ENCODE measurements around the gene ZBTB49. TPM values are rescaled to one million over a fixed set of nuclear protein-coding genes. Genes with fewer than 3 reads are reported as not detected.
A peak's percentile ranks its signal among the peaks of the same experiment; 100 is the strongest.

The ZBTB49 gene
- total RNA-seq, result 10 to 100 TPM in 1 of 6 donors, 1 to 10 TPM in 5; 3.7 to 13.6 (median 4.5) TPM

- peak within 1 kb of the TSS; percentile 78 to 91 (median 84) for H3K27ac ChIP-seq
- peaks cover 0 to 10% (median 7%) of the 10 kb centered on the region in 4 donors for H3K36me3 ChIP-seq
- peaks cover 18 to 35% (median 21%) of the 10 kb centered on the region in 4 donors for H3K4me1 ChIP-seq
- peak within 1 kb of the TSS; percentile 77 to 98 (median 98) for H3K4me3 ChIP-seq
- ATAC-seq (ENCODE audit: low FRiP score in 2 of 2), result peak; percentile 97 to 99
- peak; percentile 94 to 100 for DNase-seq
- no peaks in the 10 kb centered on the region for H3K9me3 ChIP-seq
- H3K27me3 ChIP-seq, result no peaks in the 10 kb centered on the region
- TF ChIP-seq EP300 (IDR thresholded peaks at IDR 0.05) (peak in 2 of 4 donors; percentile 27 to 71), POLR2A (IDR thresholded peaks at IDR 0.05) (peak in 2 of 4 donors; percentile 39 to 86), POLR2AphosphoS5 (IDR thresholded peaks at IDR 0.05) (peak; percentile 74 to 92), CTCF (IDR thresholded peaks at IDR 0.05) (peak in 2 of 6 experiments; percentile 16 to 25)
- 0% methylated on average over 26 to 61 of the region's 77 CpGs for WGBS, 2 donors
These were observed at the start of gene ZBTB49, which contains the start of gene LYAR for GRCh38 chr4:4289941-4290850. ZBTB49 (plus strand) TSS chr4:4290251; CDS start chr4:4299946, 9,695 bp downstream. LYAR (minus strand) TSS chr4:4290154; CDS start chr4:4283742, 6,412 bp downstream.

GRCh38 chr4:4245172-4245571, 44.9 kb upstream of the ZBTB49 start:
- Histone ChIP-seq H3K9me3 (no peaks in the 10 kb centered on the region), H3K36me3 (peaks cover 19 to 49% (median 32%) of the 10 kb centered on the region in 4 donors), H3K27me3 (no peaks in the 10 kb centered on the region), H3K27ac (no peak overlapping the region), H3K4me3 (no peak overlapping the region), H3K4me1 (peaks cover 14 to 25% (median 17%) of the 10 kb centered on the region in 4 donors)
- no peak for TF ChIP-seq POLR2A (IDR thresholded peaks at IDR 0.05)
- no peak for TF ChIP-seq EP300 (IDR thresholded peaks at IDR 0.05)
- TF ChIP-seq POLR2AphosphoS5 (IDR thresholded peaks at IDR 0.05), result no peak
- TF ChIP-seq CTCF (IDR thresholded peaks at IDR 0.05), result no peak
- ATAC-seq (ENCODE audit: low FRiP score in 2 of 2), result no peak
- no peak for DNase-seq
- WGBS, 2 donors, result 93 to 100% methylated on average over 1 of the region's 1 CpG

GRCh38 chr4:4247696-4248028, 42.4 kb upstream of the ZBTB49 start:
- Histone ChIP-seq H3K4me1 (peaks cover 15 to 26% (median 17%) of the 10 kb centered on the region in 4 donors), H3K9me3 (no peaks in the 10 kb centered on the region), H3K27me3 (no peaks in the 10 kb centered on the region), H3K4me3 (peak overlapping the region; percentile 59 to 91 (median 70)), H3K27ac (peak overlapping the region; percentile 88 to 97 (median 94)), H3K36me3 (peaks cover 6 to 27% (median 17%) of the 10 kb centered on the region in 4 donors)
- WGBS, 2 donors, result 2% methylated on average over 12 of the region's 12 CpGs
- no peak for DNase-seq
- TF ChIP-seq CTCF (IDR thresholded peaks at IDR 0.05) (no peak), POLR2A (IDR thresholded peaks at IDR 0.05) (no peak)
- peak in 1 of 2 donors; percentile 3 for ATAC-seq (ENCODE audit: low FRiP score in 2 of 2)

GRCh38 chr4:4248029-4248884, 41.8 kb upstream of the ZBTB49 start, which contains the start of gene TMEM128:
TMEM128 (minus strand) TSS chr4:4248223; CDS start chr4:4248202, 21 bp downstream.
- peak within 1 kb of the TSS; percentile 59 to 91 (median 70) for H3K4me3 ChIP-seq
- ATAC-seq (ENCODE audit: low FRiP score in 2 of 2), result peak; percentile 94 to 98
- peak within 1 kb of the TSS; percentile 88 to 97 (median 94) for H3K27ac ChIP-seq
- WGBS, 2 donors, result 1 to 3% methylated on average over 40 to 62 of the region's 62 CpGs
- DNase-seq, result peak; percentile 91 to 93
- H3K36me3 ChIP-seq, result peaks cover 6 to 24% (median 16%) of the 10 kb centered on the region in 4 donors
- H3K9me3 ChIP-seq, result no peaks in the 10 kb centered on the region
- TF ChIP-seq POLR2AphosphoS5 (IDR thresholded peaks at IDR 0.05), result peak; percentile 90 to 92
- TF ChIP-seq POLR2A (IDR thresholded peaks at IDR 0.05), result peak; percentile 16 to 87 (median 68)
- no peak for TF ChIP-seq EP300 (IDR thresholded peaks at IDR 0.05)
- TF ChIP-seq CTCF (IDR thresholded peaks at IDR 0.05), result peak in 4 of 6 experiments; percentile 4 to 66 (median 54)
- peaks cover 17 to 30% (median 18%) of the 10 kb centered on the region in 4 donors for H3K4me1 ChIP-seq
- H3K27me3 ChIP-seq, result no peaks in the 10 kb centered on the region

All from upper lobe of left lung (tissue), 6 donors.